Fibroblast of lung (primary cell): ENCODE measurements around the gene TBC1D12. TPM values are rescaled to one million over a fixed set of nuclear protein-coding genes. Genes with fewer than 3 reads are reported as not detected.

Experiments
- DNase-seq, 2 donors: peaks; one replicate each; pipeline versions ENCODE4 v3.0.0 to v3.0.0-alpha.2; 2010; ENCODE audit warnings: low read depth in 2 of 2
- H2AFZ ChIP-seq: 2 replicates; pipeline ENCODE4 v1.5.1; 2012; ENCODE audit warnings: low read length, control low read depth, inconsistent platforms
- H3K27ac ChIP-seq: 2 replicates; pipeline ENCODE4 v1.5.1; 2011; ENCODE audit warnings: low read length, control low read depth; ENCODE audit not compliant: insufficient read depth
- H3K27me3 ChIP-seq: 2 replicates; pipeline ENCODE4 v1.5.1; 2011; ENCODE audit warnings: mild to moderate bottlenecking, low read length; ENCODE audit not compliant: control insufficient read depth, insufficient read depth
- H3K36me3 ChIP-seq: 2 replicates; pipeline ENCODE4 v1.5.1; 2011; ENCODE audit warnings: low read length; ENCODE audit not compliant: control insufficient read depth, insufficient read depth
- H3K4me1 ChIP-seq: 2 replicates; pipeline ENCODE4 v1.5.1; 2011; ENCODE audit warnings: low read length; ENCODE audit not compliant: control insufficient read depth, insufficient read depth; ENCODE audit errors: extremely low read depth
- H3K4me2 ChIP-seq: 2 replicates; pipeline ENCODE4 v1.5.1; 2011; ENCODE audit warnings: low read length, control low read depth; ENCODE audit not compliant: insufficient read depth; ENCODE audit errors: extremely low read depth
- H3K4me3 ChIP-seq, 4 experiments: fragments of 200-600 bp in 1 of 4; sonication (generic) in 1 of 4; replicated peaks in 1 of 4; 2 replicates each; pipeline ENCODE4 v1.5.1; 2011 to 2016; ENCODE audit warnings: low read length in 4 of 4, low read depth in 3 of 4, mild to moderate bottlenecking in 3 of 4, control low read depth in 2 of 4, inconsistent platforms in 1 of 4, mixed read lengths in 1 of 4; ENCODE audit not compliant: insufficient read depth in 1 of 4; ENCODE audit errors: control extremely low read depth in 1 of 4
- H3K79me2 ChIP-seq: 2 replicates; pipeline ENCODE4 v1.5.1; 2012; ENCODE audit warnings: mild to moderate bottlenecking, low read length, inconsistent platforms; ENCODE audit not compliant: control insufficient read depth, insufficient read depth
- H3K9ac ChIP-seq: 2 replicates; pipeline ENCODE4 v1.5.1; 2011; ENCODE audit warnings: mild to moderate bottlenecking, low read length, control low read depth; ENCODE audit not compliant: insufficient read depth
- H3K9me3 ChIP-seq: 2 replicates; pipeline ENCODE4 v1.5.1; 2012; ENCODE audit warnings: low read depth, low read length; ENCODE audit not compliant: control insufficient read depth, insufficient read depth
- H4K20me1 ChIP-seq: 2 replicates; pipeline ENCODE4 v1.5.1; 2011; ENCODE audit warnings: low read length; ENCODE audit not compliant: control insufficient read depth, insufficient read depth; ENCODE audit errors: extremely low read depth
- CTCF ChIP-seq, 2 donors: IDR thresholded peaks in 1 of 2; conservative IDR thresholded peaks in 1 of 2; 1 replicate in 1 of 2; 2 replicates in 1 of 2; pipeline ENCODE4 v1.5.1; 2011 to 2012; ENCODE audit warnings: low read length in 2 of 2, control low read depth in 1 of 2, inconsistent platforms in 1 of 2, low read depth in 1 of 2, mild to moderate bottlenecking in 1 of 2
- EZH2 ChIP-seq: IDR thresholded peaks from 2 replicates; pipeline ENCODE4 v1.5.1; 2012; ENCODE audit warnings: low read length, control low read depth, mild to moderate bottlenecking; ENCODE audit errors: missing control alignments
- polyA plus RNA-seq, 2 donors: library from polyadenylated mRNA; depleted of rRNA in 1 of 2; stranded (reverse) in 1 of 2; unstranded in 1 of 2; fragments of >200 nt; gene quantifications; 2 replicates each; pipeline ENCODE4 v1.2.1, GENCODE V29; 2011 to 2012; ENCODE audit warnings: missing spikeins in 1 of 2
- total RNA-seq: library from RNA; depleted of rRNA; stranded (reverse); fragments of >200 nt; gene quantifications from 2 replicates; pipeline ENCODE4 v1.2.1, GENCODE V29; 2014

TBC1D12 gene
- total and polyA plus RNA-seq, 2 donors (not counting 1 experiment from before 2014, with no cell fraction given), result 7.8 to 13.9 TPM

GRCh38 chr10:94483970-94484369 is 81.6 kb downstream of the TBC1D12 start:
- Histone ChIP-seq H3K79me2 (no peaks in the 10 kb centered on the region), H3K4me1 (no peaks in the 10 kb centered on the region)
- DNase-seq, result no peak

GRCh38 chr10:94485094-94485493 is 82.8 kb downstream of the TBC1D12 start:
- H3K4me3 ChIP-seq, result no peak overlapping the region
- no peak overlapping the region for H2AFZ ChIP-seq
- TF ChIP-seq CTCF (conservative IDR thresholded peaks at IDR 0.05 in 1 of 2, IDR thresholded peaks at IDR 0.05 in 1 of 2; ENCODE audit: low read depth in 1 of 2, low read length in 2 of 2) (no peak), EZH2 (no peak)
- no peak overlapping the region for H3K4me2 ChIP-seq
- no peak for DNase-seq
- no peak overlapping the region for H3K27ac ChIP-seq
- no peaks in the 10 kb centered on the region for H3K36me3 ChIP-seq
- H3K4me1 ChIP-seq, result no peaks in the 10 kb centered on the region
- no peaks in the 10 kb centered on the region for H3K9me3 ChIP-seq
- no peaks in the 10 kb centered on the region for H3K27me3 ChIP-seq
- no peaks in the 10 kb centered on the region for H3K79me2 ChIP-seq
- no peaks in the 10 kb centered on the region for H4K20me1 ChIP-seq
- H3K9ac ChIP-seq, result no peak overlapping the region

More at GRCh38 chr10:94483970-94484369, 81.6 kb downstream of the TBC1D12 start:
- Histone ChIP-seq H3K9ac (no peak overlapping the region), H3K36me3 (no peaks in the 10 kb centered on the region), H3K27me3 (no peaks in the 10 kb centered on the region), H3K4me2 (no peak overlapping the region), H2AFZ (no peak overlapping the region), H3K4me3 (no peak overlapping the region), H3K9me3 (no peaks in the 10 kb centered on the region), H4K20me1 (no peaks in the 10 kb centered on the region), H3K27ac (no peak overlapping the region)
- TF ChIP-seq CTCF (conservative IDR thresholded peaks at IDR 0.05 in 1 of 2, IDR thresholded peaks at IDR 0.05 in 1 of 2; ENCODE audit: low read depth in 1 of 2, low read length in 2 of 2) (no peak), EZH2 (no peak)

GRCh38 chr10:94487575-94487974 is 85.2 kb downstream of the TBC1D12 start:
- Histone ChIP-seq H3K9ac (no peak overlapping the region), H3K27me3 (no peaks in the 10 kb centered on the region), H2AFZ (no peak overlapping the region), H3K4me3 (no peak overlapping the region), H4K20me1 (no peaks in the 10 kb centered on the region), H3K4me2 (no peak overlapping the region), H3K79me2 (no peaks in the 10 kb centered on the region), H3K4me1 (no peaks in the 10 kb centered on the region), H3K36me3 (no peaks in the 10 kb centered on the region), H3K27ac (no peak overlapping the region), H3K9me3 (no peaks in the 10 kb centered on the region)
- DNase-seq, result no peak
- TF ChIP-seq CTCF (conservative IDR thresholded peaks at IDR 0.05 in 1 of 2, IDR thresholded peaks at IDR 0.05 in 1 of 2; ENCODE audit: low read depth in 1 of 2, low read length in 2 of 2), result no peak
- TF ChIP-seq EZH2, result no peak
